Activated naive CD4-positive, alpha-beta T cell (primary cell): ENCODE data around the gene THRB.

Source experiments
- DNase-seq, 4 experiments: peaks; one replicate each; lab custom pipeline; 2025; lab: John Stamatoyannopoulos, UW

The THRB gene

DNA sequence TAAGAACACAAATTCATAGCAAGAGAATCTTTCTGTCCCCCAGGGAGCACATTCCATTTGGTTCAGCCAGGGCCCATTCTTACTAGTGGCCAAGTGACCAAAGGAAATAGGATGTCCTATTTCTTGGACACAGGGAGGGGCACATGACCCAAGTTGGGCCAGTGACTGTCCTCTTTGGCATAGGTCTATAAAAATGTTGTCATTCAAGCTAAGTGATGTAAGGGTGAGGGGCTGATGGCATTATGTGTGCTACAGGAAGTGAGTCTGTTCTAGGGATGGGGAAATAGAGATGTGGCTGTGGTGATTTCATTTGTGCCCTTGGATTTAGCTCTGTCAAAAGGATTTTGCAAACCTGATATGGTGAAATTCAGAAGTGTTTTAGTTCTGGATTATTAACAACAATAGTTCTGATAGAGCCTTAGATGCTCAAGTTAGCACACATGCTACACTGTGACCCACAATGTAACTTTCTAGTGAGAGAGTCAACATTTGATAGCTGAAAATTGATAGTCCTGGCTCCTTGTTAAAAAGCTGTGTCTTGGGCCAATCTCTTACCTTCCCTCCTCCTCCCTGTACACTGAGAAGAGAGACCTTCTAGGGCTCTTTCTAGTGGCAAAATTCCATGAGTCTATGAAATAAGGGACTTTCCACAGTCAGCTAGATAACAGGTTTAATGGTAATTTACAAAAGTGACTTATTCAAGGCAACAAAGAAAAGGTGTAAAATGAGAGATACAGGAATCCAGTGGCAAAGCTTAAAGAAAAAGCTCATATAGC is 117.2 kb downstream of the THRB start:
- no peak for DNase-seq

DNA sequence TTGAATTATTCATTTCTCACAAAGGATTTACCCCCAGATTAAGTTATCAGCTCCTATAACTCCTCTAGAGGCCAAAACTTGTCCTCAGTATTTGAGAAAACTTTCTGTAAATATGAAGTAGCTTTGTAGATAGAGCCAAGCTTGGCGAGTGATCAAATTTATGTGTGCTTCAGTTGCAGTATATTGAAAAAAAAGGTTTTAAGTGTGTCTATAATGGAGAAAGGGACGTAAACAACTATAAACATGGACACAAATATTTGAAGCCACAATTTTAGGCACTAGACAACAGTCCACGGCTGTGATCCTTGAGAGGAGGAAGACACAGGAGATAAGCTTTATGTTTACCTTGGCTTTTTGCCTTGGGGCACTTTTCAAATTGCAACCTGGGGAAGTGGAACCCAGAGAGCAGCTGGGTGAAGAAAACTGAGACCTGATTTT is 118.7 kb downstream of the THRB start:
- no peak for DNase-seq

DNA sequence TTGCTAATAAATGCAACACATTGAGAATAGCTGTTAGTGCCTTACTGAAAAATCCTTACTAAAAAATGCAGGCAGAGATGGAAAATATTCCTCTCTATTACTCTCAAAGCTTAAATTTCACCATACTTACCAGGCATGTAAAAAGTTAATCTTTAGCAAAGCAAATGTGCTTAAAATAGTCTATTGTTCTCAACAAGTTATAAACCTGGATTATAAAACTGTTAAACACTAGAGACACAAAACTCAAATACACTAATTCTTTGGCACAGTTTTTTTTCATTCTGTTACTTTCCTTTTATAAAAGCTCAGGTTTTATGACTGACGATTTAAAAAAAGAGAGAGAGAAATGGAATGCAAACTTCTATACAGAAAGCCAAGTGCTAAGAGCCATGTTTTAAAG is 119.8 kb downstream of the THRB start:
- DNase-seq, result no peak

DNA sequence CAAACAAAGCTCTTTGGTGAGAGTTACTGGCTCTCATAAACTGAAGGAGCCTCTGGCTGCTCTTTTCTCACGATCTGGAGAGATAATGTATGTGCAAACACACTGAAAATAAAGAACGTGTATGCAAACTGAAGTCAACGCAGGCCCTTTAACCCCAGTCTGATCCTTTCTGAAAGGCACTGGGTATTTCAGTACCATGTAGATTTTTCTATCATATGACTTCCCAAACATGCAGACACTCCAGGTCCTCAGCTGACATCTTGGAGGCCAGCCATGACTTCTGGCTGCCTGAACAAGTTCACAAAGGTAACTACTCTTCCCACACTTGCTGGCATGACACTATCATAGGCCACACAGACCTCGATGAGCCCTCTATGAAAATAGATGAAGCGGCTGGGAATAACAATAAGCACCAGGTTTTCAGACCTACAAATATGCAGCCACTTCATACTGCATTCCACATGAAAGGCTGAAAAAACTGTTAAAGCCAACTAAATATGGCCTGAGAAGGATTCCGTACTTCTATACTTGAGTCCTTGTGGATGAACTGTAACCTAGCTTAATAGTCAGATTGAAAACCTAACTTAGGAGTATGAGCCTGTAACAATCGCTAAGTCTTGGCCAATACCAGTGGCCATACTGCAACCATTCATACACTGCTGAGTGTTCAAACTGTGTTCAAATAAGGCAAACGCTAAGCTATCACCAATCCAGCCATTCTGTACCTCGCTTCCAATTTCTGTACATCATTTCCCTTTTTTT is 121.3 kb downstream of the THRB start:
- no peak for DNase-seq

DNA sequence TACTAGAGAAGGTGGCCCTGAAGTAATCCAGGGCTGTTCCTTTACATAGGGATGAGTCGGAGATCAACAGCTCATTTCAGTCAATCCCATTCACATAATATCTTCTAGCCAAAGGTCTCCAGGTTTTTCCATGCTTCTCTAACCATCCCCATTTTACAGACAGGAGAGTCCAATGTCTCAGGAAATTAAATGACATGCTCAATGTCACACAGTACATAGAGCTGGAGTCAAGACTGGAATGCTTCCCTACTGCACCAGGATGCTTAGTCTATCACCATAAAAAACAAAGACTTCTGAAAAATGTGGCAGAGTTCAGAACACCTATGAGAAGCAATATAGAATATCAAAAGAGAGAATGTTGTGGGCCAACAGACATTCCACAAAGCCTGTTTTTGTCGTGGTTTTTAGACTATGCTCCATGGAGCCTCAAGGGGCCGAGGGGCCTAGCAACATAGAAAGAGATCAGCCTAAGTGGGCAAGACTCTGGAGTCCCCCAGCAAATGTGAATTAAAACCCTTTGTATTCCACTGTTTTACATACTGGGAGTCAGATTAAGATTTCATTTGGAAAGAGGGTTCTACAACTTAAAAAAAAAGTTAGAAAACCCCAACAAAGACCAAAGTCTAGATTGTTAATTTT is 122.0 kb downstream of the THRB start:
- no peak for DNase-seq

DNA sequence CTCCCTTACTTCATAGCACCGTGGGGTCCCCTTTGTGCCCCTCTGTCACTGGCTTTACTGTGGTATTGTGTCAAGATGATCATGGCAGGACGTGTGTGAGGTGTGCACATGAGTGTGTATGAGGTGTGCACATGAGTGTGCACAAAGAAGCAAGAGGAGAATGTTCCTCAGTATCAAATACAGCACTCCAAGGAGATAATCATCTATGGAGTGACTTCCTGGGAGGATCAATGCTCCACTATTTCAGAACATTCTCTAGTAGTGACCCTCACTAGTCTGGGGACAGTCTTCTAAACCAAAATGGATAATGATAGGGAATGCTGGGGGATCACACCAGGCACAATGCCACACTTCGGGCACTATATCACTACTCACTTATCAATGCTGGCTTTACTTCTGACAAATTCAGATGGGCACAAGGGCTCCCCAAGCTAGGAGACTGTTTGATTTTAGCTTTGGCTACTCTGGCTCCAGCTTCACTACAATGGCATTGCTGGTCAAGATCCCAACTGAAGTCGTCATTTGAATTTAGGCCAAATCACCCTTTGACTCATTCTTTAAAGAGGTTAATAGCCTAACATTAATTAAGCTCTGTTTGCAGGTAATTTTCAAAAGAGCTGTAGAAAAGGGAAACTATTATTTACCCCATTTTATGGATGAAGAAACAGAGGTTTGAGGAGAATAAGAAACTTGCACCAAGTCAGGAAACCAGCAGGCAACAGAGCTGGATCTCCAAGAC is 124.1 kb downstream of the THRB start:
- no peak for DNase-seq

DNA sequence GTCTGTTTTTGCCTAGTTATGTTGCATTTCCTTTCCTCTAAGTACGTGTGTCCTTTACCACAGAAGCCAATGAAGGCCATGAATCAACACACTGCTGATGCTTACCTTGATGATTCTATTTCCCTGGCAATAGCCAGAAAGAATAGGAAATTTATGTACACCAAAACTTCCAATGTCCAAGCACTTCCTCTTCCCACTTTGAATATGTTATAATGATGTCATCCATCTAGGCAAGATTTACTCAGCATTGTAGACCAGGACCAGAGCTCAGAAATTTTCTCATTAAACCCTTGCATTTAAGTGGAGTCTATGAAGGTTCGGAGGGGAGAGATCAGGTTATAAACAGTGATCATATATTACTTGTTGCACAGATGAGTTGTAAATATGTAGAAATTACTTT is 126.0 kb downstream of the THRB start:
- no peak for DNase-seq

DNA sequence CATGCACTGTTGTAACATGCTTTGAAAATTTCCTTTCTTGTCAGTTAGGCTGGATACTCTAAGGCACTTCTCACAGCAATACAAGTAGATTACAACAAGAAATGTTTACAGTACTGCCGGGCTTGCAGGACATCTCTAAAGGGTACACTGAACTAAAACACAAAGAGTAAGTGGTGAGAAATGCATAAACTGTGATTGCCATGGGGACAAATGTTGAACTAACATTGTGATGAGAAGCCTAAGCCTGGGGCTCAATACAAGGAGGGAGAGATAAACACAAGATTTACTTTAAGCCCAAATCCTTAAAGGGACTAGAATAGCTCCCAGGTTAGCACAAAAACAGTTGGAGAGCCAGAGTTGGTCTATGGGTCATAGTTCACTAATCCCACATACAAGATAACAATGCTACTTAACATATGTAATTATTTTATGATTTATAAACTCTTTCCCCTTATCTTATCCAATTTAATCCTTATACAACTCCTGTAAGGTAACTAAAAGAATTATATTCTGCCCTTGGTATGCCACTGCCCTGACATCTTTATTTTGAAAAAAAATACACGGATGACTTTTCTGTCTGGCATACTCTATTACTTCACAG is 126.9 kb downstream of the THRB start:
- no peak for DNase-seq

DNA sequence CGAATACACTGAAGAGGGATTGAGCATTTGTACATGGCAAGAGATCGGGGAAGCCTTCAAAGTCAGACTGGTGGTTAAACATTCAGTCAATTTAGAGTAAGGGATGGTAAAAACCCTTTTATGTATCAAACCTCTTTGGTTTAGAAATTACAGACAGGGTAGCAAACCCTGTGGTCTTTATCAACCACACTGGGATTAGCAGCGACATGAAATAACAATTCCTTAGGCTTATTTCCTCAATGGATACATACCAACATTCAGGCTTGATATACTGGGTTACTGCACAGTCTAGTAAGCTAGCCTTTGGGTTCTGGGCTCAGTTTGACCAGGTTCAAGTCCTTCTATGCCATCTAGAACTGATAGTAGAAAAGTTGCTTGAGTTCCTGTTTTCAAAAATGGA is 127.4 kb downstream of the THRB start:
- no peak for DNase-seq

DNA sequence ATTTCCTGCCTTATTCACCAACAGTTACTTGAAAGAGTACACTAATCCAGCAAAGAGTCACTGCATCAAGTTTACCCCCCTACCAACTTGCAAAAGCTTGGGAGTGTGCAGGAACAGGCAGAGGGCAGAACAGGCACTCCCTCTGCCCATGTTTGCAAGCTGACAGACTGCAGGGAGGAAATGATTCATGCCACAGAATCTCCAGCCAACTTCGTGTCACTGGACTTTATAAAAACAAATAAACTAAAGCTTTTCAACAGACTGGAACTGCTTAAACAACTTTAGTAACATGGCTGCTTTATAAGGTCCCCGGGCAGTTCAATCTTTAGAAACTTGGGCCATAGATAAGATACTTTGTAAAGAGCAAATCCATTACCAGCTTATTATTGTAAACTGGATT is 129.5 kb downstream of the THRB start:
- no peak for DNase-seq

DNA sequence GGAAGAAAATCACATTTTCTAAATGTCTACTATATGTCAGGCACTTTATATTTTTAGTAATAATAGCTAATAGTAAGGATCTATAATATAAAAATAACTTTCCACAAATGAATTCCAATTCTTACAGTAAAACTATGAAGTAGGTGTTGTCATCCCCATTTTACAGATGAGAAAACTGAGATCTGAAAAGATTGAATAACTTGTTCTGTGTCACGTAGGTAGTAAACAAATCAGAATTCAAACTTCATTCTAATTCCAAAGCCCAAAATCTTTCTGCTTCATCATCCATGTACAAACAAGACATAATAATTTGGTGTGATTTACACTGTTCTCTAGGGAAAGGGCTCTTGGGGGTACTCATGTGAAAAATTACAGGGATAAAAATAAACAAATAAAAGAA is 130.3 kb downstream of the THRB start:
- DNase-seq, result no peak

DNA sequence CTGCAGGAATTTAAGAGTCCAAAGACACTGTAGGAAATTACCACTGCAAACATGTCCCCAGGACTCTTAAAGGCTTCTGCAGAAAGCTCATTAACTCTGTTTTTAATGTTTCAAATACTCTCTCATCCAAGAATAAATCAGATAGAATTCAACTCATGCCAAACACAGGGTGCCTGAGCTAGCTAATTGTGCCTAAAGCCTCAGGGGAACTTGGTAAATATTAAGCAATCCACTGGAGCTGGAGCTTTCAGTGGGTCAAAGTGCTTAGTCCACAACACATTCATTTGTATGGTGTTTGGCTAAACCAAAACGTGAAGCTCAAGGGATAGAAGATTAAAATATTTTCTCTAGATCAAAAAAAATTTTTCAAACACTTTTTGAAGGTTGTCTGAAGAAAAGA is 131.4 kb downstream of the THRB start:
- DNase-seq, result no peak

DNA sequence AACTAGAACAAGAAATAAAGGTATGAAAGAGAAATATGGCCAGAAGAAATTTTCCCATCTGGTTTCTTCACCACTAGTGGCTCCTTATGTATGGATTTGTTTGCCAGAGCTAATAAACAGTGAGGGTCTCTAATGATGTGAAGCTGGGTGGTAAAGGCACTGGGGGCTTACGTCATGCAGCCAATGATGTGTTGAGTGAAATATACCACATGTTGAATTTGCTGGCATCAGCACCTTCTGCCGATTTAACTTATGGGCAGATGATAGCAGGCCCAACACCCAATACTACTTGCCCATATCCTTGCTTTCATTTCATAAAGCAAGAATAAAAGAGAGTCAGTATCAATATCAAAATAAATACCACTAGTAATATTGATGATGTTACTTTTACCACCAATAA is 133.0 kb downstream of the THRB start:
- no peak for DNase-seq

DNA sequence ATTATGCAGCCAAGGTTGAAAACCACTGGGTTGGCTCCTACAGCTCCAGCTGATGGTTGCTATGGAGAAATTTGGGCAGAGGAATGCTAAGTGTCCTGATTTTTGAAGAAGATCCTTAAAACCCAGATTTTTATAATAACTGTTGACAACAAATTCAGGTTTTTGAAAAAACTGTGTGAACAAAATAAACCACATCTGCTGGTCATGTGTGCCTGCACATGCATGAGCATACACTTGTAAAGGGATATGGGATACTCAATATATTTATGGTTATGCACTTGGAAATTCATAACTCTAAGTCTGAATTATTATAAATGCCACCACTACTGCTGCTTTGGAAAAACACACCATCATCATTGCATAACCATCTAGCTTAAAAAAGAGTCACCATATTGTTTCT is 133.7 kb downstream of the THRB start:
- no peak for DNase-seq

DNA sequence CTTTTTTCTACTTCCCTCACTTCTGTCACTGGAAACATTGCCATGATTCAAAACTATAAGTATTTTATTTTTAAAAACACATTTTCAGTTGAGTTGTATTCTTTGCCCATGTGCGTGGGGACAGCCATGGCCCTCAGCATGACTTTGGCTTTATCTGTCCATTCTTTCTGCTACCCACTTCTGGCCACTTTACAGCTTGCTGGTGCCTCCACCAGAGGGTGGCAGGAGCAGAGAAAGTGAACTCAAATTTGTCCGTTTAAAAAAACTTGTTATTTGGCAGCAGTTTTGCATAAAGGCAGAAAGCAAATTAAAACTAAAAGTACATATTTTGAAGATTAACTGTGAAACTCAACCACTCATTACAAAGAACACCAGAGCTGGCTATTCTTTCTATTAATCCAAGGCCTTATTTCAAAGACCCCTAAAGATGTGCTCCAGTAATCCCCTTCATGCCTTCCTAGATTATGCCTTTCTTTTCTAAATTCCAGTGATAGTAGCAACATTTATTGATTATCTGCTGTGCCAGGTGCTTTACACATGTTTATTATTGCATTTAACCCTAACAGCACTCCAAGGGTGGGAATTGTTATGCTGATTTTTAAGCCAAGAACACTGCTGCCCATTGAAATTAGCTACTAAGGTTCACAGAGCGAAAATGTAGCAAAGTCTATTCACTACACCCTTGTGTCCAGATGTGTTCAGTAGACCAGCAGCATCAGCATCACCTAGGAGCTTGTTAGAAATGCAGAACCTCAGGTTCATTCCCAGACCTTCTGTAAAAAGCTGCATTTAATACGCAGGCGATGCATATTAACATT is 134.8 kb downstream of the THRB start:
- DNase-seq, result no peak

DNA sequence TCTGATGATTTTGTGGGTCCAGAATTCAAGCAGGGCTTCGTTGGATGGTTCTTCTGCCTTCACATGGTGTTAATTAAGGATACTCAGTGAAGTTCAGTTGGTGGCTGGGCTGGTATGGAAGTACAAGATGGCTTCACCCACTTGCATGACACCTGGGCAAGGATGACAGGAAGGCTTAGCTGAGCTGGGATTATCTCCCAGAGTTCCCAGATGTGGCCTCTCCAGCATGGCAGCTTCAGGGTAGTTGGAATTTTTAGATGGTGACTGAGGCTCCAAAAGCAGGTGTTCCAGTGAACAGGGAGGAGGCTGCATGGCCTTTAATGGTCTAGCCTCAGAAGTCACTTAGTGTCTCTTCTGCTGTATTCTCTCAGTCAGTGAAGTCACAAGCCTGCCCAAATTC is 135.5 kb downstream of the THRB start:
- no peak for DNase-seq

DNA sequence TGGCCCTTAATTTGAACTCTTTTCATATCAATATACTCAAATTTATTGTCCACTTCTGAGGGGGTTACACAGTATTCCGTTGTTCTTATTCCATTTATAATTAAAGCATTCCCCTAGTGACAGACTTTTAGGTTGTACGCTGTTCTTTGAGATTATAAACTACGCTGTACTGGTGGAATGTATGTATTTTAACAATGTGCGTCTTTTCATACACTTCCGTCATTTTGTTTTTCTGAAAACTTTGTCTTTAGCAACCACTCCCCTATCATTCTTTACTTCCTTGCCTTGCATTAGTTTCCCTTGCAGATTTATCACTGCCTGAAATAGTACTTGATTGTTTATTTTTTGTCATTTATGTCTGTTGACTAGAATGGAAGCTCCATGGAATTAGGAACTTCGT is 137.0 kb downstream of the THRB start:
- no peak for DNase-seq

DNA sequence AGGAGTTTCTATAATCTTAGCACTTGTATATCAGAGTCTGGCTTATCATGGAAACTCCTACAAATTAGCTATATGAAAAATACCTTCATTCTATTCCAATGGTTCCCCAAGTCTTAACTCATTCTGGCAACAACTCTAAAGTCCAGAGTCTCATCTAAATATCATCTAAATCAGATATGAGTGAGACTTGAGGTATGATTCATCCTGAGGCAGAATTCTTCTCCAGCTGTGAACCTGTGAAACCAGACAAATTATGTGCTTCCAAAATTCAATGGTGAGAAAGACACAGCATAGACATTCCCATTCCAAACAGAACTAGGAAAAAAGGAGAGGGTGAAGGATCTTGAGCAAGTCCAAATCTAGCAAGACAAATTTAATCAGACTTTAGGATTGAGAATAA is 138.8 kb downstream of the THRB start:
- no peak for DNase-seq

DNA sequence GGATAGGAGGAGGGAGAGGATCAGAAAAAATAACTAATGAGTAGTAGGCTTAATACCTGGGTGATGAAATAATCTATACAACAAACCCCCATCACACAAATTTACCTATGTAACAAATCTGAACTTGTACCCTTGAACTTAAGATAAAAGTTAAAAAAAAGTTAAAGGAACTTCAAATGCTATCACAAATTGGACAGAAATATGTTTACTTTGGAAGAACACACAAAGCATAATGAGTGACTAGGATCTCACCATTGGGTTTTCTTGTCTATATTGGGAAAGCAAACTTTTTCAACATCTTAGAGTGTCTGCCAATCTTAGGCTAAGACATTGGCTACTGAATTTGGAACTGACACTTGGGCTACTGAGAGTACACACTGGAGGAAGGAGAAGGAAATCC is 140.4 kb downstream of the THRB start:
- no peak for DNase-seq

DNA sequence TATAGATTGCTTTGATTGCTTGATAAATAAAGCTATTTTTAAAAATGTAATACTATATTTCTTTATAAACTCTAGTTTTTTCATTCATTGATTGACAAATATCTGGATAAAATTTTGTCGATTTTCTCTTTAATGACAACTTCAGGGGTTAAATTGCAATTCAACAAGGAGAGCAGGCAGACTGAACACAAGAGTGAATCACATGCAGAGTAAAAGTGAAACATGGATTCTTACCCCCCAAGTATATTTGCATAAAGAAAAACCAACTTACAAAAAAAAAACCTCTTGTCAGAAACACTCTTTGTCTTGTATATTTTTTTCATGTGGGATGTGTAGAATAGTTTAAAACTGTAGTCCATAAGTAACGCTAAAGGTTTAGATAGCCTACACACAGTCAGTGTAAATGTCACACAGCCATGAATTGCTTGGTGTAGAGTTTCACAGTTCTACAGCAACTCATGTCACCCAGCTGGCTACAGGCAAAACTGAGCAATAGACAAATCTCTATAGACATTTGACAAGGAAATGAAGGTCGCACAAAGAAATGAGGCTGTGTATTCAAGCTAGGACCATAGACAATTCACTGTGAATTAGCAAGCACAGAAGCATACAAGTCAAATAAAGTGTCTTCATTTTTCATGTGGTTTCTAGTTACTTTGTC is 141.6 kb downstream of the THRB start:
- DNase-seq, result no peak
